ENCODE measurements around the gene PCMT1.
"Not testable (repeated sequence)": the region's sequence is repeated elsewhere in the genome, so short reads cannot be mapped to it uniquely, and the experiment has no call there.

Gene PCMT1

DNA sequence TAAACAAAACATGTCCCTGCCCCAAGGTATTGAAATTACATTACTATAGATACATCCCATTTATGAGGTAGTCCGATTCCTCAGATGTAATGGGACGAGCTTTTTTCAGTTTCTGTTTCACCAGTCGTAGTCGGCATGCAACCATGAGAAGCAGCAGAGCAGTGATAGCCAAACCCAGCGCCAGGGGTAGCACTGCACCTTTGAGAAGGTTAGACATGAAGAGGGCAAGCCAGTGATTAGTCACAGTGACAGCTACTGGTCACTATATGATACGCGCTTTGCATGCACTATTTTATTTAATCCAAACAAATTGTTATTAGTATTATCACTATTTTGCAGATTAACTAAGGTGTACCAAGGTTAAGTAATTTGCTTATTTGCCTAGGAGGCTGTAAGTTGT, 71.0 kb downstream of the PCMT1 start:
- no peak for DNase-seq (ENCODE audit: low spot score)

DNA sequence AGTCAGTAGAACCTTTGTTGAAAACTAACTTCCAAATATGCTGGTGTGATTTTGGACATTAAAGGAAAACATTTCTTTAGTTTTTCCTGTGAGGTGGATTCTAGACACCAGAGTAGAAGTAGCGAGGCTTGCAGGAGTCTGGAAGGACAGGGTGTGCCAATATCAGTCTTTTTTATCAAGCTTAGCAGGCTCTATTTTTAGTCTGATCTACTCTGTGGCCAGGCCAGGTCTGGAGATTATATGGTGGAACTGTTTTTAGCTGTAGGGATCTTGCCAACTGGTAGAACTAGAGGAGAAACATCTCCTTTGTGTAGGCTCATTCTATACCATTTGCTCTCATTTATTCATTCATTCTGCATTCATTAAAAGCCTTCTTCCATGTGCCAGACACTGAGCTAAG, 72.0 kb downstream of the PCMT1 start:
- DNase-seq (ENCODE audit: low spot score), result no peak

DNA sequence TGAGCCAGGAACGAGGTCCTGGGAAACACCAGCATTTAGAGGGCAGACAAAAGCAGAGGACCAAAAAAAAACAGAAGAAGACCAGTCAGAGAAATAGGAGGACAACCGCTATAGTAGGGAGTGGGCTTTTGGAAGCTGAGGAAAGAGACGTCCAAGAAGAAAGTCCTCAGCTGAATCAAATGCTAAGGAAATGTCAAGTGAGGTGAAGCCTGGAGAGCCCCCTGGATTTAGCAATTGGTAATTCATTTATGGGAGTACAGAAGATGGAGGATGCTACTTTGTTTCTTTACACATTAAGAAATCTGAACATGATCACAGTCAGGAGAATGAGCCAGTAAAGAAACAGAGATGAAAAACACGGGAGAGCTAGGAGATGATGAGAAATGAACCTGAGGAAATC, 73.5 kb downstream of the PCMT1 start:
- DNase-seq (ENCODE audit: low spot score), result no peak

DNA sequence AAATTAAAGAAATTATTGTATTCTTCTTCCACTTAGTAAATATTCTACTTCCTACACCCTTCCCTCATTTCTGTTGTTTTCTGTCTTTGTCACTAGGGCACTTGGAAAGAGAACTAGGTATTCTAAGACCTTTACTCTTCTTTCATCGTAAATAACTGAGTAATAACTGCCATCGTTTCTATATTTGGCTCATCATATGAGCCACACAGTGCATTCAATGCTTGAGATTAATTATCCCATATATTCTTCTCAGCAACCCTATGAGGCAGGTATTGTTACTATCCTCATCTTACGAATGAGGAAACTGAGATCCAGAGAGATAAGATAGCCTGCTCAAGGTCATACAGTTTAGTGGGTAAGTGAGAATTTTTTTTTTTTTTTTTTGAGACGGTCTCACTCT, 75.8 kb downstream of the PCMT1 start:
- DNase-seq (ENCODE audit: low spot score), result no peak

DNA sequence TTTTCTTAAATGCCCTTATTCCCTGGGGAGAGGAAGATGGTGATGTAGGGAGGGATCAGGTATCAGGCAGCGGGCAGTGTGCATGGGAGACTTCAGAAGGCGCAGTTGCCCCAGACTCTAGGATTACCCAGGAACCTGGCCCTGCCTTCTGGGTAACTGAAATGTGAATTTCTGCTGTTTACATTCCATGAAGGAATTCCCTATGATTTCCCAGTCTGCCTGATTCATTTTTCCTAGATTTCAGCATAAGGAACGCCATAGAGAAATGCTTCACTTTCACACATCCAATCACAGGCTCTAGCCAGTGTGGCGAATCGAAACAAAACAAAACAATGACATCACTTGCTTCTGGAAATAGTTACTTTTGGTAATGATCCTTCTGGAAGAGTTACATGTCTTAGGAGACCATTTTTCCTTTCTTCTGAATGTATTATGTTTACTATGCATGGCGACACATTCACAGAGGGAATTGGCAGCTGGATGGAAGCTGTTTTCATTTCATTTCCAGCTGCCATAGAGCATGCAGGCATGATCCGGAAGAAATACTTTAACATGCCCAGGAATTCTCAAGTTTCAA, 81.3 kb downstream of the PCMT1 start:
- peak; percentile 68 for DNase-seq (ENCODE audit: low spot score)

DNA sequence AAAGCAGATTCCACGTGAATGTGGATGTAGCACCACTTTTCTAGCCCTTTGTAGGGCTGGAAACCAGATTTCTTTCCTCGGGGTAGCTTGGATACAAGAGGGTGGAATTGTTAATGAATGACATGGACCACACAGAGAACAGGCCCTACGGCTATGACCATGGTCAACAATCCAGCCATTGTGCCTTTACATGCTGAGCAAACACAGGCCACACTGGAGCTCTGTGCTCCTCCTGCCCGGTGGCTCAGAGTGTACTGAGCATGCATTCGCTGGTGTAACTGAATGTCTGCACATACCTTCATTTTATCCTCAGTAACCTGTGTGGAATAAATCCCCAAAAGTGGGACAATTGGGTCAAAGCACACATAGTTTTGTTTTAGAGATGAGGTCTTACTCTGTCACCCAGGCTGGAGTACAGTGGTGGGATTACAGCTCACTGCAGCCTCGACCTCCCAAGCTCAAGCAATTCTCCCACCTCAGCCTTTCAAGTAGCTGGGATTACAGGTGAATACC, 81.8 kb downstream of the PCMT1 start:
- DNase-seq (ENCODE audit: low spot score), result no peak

DNA sequence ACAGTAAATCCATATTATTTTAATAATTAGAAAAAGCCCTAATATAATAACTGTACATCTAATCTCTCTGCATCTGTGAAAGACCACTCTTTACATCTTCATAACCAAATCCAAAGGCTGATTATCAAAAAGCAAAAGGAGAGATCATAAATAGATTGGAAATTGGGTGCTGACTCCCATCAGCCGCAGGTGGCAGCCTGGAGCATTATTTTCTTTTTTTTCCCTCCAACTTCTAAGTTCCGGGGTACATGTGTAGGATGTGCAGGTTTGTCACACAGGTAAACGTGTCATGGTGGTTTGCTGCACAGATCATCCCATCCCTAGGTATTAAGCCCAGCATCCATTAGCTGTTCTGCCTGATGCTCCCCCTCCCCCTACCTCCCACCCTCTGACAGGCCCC, 84.1 kb downstream of the PCMT1 start:
- DNase-seq (ENCODE audit: low spot score), result no peak

DNA sequence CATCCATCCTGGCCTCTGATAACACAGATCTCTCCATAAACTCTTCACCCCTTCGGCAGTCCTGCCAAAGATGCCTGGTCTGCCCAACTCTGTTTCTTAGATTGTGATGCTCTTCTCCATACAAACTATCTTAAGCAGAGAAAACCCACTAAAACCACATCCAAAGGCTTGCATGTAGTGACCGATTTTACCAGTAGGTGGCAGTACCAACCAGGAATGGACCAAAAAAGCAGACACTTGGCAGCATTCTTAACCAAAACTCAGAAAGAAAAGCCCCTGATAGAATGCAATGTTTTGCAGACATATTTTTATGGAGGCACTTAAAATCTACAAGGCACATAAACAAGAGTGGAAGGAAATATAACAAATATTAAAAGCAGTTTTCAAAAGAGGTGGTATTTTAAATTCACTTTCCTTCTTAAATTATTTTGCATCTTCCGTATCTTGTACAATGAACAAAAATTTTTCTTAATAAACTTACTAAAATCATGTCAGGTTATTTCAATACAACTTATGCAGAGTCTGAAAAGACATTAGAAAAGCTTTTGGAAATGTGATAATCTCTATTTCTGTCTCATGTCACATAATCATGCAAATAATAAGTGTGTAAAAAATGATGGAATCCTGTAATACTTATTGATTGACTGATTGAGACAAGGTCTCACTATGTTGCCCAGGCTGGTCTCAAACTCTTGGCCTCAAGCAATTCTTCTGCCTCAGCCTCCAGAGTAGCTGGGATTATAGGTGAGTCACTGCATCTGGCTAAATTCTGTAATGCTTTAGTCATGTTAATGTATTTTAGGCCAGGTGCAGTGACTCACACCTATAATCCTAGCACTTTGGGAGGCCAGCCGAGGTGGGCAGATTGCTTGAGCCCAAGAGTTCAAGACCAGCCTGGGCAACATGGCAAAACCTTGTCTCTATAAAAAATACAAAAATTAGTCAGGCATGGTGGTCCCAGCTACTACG, 85.3 kb downstream of the PCMT1 start:
- peak; percentile 67 for DNase-seq (ENCODE audit: low spot score)

DNA sequence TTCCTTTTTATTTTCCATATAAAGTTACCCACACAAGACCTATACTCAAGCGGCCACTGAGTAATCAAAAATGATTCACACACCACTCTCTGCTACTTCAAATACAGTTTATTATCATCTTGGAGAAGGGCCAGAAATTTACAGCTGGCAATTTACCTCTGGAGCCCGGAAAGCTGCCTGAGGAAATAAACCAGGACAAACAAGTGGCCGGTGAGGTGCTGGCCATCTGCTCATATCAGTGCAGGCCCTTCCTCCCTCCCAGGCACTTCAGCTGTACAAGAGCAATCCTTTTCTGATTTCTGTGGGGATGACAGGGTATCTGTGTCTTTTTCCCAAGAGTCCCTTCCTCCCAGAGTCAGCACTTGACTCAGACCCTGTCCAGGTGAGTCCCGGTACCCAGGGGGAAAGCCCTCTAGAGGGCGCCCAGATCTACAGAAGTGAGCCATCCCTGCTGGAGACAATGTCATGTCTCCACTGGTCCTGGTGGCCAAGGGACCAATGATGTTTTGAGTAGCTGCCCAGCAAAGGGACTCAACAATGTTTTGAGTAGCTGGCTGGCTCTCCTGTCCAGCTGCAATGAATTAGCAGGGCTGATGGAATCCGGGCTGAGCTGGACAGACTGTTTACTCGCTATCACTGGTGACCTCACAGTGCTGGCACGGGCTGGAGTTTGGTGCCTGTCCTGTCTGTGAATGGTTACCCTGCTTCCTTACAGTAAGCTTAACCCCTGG, 91.0 kb downstream of the PCMT1 start:
- peak; percentile 87 for DNase-seq (ENCODE audit: low spot score)

DNA sequence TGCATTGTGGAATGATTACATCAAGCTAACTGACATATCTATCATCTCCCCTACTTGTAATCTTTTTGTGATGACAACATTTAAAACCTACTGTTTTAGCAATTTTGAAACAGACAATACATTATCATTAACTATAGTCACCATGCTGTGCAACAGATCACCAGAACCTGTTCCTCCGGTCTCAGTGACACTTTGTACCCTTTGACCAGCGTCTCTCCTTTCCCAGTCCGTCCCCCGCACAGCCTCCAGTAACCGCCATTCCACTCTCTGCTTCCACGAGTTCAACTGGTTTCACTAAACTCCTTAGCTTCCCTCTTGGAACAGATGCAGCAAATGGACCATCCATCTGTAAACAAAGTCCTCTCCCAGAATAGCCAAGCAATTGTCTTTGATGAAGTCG, 92.8 kb downstream of the PCMT1 start:
- DNase-seq (ENCODE audit: low spot score), result no peak

DNA sequence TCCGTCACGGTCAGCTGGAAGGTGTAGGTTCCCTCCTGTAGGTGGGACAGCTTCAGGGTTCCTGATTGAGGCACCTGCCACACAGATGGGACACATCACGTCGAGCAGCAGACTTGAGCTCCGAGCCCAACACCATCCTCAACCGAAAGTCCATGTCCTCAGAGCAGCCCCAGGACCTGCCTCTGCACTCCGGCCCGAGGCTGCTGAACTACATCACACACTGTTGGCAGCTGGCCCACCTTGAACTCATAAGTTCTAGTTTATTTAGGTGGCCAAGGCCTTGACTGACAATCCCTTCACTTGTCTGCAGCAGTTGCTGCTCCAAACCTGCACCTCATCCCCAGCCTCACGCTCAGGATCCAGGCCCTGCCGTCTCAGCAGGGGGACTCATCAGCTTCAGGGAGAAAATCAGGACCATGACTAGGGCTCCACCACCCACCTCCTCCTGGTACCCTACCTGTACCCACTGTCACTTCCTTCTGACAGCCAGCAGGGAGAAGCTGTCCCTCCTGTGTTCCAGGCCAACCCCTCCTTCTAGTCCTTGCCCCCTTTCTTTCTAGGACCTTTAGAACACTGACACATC, 93.6 kb downstream of the PCMT1 start:
- DNase-seq (ENCODE audit: low spot score), result no peak

DNA sequence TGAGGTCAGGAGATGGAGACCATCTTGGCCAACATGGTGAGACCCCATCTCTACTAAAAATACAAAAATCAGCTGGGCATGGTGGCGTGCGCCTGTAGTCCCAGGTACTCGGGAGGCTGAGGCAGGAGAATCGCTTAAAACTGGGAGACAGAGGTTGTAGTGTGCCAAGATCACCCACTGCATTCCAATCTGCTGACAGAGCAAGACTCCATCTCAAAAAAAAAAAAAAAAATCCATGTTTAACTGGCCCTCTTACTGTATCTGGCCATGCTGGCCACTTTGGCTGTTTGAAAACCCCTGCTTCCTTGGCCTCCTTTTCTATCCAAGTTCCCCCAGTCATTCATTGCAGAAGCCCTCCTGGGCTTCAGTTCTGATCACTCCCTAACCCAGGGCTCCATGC, 94.5 kb downstream of the PCMT1 start:
- DNase-seq (ENCODE audit: low spot score), result not testable (repeated sequence)

DNA sequence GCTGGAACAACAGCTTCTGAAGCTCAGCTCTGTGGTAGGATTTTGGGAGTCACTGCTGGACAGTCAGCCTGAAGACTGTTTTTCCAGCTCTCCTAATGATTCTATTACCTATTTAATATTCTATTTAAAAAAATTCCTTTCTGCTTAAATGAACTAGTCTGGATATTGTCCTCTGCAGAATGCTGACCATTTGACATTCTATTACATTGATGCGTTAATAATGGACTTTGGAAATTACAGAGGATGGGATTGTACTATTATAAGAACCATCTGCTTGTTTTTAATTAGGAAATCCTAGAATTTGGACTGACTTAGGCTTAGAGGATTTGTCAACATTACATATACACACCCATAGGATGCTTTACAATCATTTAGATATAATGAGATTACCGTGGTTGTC, 94.9 kb downstream of the PCMT1 start:
- DNase-seq (ENCODE audit: low spot score), result no peak

DNA sequence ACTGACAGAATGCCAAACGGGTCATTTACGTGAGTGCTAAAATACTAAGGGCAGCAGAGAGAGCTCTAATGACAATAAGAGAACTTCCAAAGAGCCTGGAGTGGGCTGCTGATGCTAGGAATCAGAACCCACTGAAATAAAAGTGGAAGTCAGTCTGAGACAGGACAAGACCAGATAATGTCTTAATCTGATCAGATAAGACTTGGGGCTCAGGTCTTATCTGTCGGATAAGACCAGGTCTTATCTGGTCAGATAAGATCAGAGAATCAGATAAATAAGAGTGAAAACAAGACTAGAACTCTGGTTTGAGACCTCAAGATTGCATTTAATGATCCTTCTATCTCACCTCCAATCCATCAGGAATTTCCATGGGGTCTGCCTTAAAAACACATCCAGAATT, 96.0 kb downstream of the PCMT1 start:
- DNase-seq (ENCODE audit: low spot score), result no peak

DNA sequence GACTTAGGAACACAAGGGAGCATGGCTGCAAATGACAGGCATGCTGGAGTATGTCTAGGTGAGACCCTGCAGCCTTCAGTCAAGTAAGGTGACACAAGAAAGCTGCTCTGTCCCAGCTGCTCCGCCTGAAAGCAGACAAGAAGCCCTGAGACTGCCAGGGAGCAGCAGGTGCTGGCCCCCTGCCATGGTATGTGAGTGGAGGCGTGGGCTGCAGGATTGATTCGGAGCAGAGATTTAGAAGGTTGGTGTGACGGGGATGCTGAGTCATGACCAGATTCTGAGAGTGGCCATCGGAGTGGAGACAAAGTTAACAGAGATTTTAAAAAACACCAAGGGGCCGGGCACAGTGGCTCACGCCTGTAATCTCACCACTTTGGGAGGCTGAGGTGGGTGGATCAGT, 96.8 kb downstream of the PCMT1 start:
- peak; percentile 69 for DNase-seq (ENCODE audit: low spot score)

DNA sequence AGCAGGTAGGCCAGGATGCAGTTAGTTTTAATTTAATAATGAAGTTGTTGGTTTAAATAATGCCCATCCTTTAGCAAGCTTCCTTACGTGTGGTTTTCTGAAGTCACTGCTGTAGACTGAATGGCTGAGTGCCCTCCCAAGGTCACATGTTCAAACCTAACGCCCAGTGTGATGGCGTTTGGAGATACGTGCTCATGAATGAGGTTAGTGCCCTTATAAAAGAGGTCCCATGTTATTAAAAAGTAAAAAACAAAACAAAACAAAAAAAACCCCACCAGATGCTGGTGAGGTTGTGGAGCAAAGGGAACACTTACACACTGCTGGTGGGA, 98.4 kb downstream of the PCMT1 start:
- DNase-seq (ENCODE audit: low spot score), result no peak

DNA sequence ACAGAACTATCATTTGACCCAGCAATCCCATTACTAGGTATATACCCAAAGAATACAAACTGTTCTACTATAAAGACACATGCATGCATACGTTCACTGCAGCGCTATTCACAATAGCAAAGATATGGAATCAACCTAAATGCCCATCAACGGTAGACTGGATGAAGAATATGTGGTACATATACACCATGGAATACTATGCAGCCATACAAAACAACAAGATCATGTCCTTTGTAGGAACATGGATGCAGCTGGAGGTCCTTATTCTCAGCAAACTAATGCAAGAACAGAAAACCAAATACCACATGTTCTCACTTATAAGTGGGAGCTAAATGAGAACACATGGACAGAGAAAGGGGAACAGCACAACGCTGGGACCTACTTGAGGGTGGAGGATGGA, 98.8 kb downstream of the PCMT1 start:
- not testable (repeated sequence) for DNase-seq (ENCODE audit: low spot score)

DNA sequence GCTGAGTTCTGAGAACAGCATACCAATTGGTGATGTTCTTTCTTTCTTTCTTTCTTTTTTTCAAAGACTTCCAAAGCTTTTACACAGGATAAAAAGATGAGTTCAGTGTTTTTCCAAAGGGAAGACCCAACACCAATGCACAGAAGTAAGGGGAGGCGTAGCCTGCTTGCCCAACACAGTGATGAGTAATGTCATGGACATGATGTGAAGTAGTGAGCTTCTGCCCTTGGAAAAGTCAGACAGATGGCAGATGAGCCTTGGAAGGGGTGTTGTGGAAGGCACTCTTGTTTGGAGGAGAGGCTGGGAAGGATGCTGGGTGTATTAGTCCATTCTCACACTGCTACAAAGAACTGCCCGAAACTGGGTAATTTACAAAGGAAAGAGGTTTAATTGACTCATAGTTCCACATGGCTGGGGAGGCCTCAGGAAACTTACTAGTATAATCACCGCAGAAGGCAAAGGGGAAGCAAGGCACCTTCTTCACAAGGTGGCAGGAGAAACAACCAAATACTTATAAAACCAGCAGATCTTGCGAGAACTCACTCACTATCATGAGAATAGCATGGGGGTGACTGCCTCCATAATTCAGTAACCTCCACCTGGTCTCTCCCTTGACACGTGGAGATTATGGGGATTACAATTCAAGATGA, 102.0 kb downstream of the PCMT1 start:
- DNase-seq (ENCODE audit: low spot score), result no peak

DNA sequence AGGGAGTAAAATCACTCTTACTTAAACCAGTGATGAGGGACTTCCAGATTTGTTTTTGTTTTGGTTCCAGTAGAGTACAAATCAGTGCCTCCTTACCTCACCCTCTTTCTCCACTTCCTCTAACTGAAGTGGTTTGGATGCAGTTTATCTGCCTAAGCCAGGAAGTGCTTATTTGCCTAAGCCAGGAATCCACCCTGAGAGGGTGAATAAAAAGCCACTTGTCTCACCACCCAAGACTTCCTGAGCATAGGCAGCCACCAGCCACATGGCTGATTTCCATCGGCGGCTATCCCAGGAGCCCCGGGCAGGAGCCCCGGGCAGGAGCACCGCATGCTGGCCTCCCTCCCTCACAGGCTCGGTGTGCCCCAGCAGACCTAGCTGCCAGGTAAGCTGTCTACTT, 102.6 kb downstream of the PCMT1 start:
- DNase-seq (ENCODE audit: low spot score), result no peak

DNA sequence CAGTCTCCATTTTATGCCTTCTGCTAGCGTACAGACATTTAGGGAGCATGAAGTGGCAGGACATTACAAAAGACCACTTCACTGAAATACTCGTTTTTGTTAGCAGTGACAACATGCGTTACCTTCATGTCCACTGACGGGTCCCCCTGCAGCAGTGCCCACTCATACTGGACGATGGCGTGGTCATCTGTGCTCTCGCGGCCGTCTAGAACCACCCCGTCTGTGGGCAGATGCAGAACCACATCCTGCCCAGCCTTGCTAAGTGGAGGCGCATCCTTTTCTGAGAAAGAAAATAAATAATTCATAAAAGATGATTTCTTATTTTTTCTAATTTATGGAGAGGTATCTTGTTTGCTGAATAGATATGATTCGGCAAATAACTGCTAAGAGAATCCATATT, 103.3 kb downstream of the PCMT1 start:
- DNase-seq (ENCODE audit: low spot score), result no peak

DNA sequence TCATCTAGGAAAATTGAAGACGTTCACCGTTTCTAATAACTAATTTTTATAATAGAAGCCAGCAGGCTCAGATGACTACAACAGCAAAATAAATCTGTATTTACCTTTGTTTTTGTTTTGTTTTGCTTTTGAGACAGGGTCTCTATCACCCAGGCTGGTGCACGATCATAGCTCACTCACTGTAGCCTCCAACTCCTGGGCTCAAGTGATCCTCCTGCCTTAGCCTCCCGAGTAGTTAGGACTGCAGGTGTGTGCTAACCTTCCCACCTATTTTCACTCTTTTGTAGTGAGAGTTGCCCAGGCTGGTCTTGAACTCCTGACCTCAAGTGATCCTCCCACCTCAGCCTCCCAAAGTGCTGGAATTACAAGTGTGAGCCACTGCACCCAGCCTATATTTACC, 104.5 kb downstream of the PCMT1 start:
- not testable (repeated sequence) for DNase-seq (ENCODE audit: low spot score)

DNA sequence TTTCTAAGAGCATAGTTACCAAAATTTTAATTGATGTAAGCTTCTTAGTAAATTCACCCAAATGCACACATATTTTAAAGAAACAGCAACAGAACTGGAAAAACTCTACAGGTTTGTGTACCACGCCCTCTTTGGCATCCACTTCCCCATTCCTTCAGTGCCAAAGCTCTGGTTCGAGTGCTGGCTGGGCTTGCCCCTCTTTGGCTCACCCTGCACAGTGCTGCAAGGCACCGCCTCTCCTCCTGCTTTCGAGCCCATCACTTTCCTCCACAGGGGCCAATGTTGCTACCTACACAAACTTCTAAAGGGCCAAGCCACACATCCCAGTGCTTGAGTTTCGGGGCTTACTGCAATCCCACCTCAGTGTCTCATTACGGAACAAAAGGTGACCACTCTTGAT, 105.0 kb downstream of the PCMT1 start:
- DNase-seq (ENCODE audit: low spot score), result no peak

Data from GM03348 (cell line).